ENCODE results near the gene CACNA1D.

Gene CACNA1D

DNA sequence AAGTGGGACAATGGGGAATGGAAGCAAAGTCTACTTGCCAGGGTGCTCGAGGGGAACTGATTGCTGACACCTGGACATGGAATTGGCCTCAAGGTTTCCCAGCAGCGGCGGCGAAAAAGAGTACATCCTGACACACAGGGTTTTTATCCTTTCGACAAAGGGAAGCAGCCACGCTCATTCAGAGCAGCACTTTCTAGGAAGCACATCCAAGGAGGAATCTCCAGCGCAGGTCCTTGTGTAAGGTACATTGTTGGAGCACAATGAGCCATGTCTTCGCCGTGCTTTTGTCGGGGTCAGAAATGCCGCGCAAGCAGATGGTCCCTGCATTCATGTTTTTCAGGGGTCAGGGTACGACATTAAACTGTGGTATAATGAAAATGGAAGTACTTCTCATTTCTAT is 16.8 kb downstream of the CACNA1D start:
- no peak overlapping the region for H3K9ac ChIP-seq (ENCODE audit: insufficient read length)
- no peaks in the 10 kb centered on the region for H3K9me3 ChIP-seq (ENCODE audit: low read depth, low read length)
- no peaks in the 10 kb centered on the region for H3K36me3 ChIP-seq (ENCODE audit: insufficient read depth, low read length)
- no peak overlapping the region for H3K4me3 ChIP-seq
- H3K27ac ChIP-seq, result no peak overlapping the region
- DNase-seq (ENCODE audit: low read depth, low spot score), result no peak
- TF ChIP-seq POLR2AphosphoS5 (IDR thresholded peaks at IDR 0.05; ENCODE audit: borderline replicate concordance, low read depth, low read length), result no peak
- TF ChIP-seq EZH2 (IDR thresholded peaks at IDR 0.05), result no peak
- no peak for TF ChIP-seq FOXP2 (optimal IDR thresholded peaks at IDR 0.05; ENCODE audit: control extremely low read depth, extremely low read length, insufficient read depth)

DNA sequence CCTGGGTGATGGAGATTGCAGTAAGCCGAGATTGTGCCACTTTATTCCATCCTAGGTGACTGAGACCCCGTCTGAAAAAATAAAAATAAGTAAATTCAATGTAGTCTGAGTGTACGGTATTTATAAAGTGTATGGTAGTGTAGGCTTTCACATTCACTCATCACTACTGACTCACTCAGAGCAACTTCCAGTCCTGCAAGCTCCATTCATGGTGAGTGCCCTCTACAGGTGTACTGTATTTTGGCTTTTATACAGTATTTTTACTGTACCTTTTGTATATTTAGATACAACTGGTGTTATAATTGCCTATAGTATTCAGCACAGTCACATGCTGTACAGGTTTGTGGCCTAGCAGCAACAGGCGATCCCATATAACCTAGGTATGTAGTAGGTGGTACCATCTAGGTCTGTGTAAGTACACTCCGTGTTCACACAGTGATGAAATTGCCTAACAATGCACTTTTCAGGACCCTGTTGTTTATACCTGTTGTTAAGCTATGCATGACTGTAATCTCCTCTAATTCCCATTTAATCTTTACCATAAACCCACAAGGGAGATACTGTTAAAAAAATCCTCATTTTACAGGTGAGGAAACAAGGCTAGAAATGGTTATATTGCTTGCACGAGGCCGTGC is 19.3 kb downstream of the CACNA1D start:
- Histone ChIP-seq H3K4me3 (no peak overlapping the region), H3K9ac (ENCODE audit: insufficient read length) (no peak overlapping the region), H3K9me3 (ENCODE audit: low read depth, low read length) (no peaks in the 10 kb centered on the region), H3K27ac (no peak overlapping the region), H3K36me3 (ENCODE audit: insufficient read depth, low read length) (no peaks in the 10 kb centered on the region)
- no peak for TF ChIP-seq FOXP2 (optimal IDR thresholded peaks at IDR 0.05; ENCODE audit: control extremely low read depth, extremely low read length, insufficient read depth)
- TF ChIP-seq POLR2AphosphoS5 (IDR thresholded peaks at IDR 0.05; ENCODE audit: borderline replicate concordance, low read depth, low read length), result no peak
- TF ChIP-seq EZH2 (IDR thresholded peaks at IDR 0.05), result no peak
- DNase-seq (ENCODE audit: low read depth, low spot score), result no peak

DNA sequence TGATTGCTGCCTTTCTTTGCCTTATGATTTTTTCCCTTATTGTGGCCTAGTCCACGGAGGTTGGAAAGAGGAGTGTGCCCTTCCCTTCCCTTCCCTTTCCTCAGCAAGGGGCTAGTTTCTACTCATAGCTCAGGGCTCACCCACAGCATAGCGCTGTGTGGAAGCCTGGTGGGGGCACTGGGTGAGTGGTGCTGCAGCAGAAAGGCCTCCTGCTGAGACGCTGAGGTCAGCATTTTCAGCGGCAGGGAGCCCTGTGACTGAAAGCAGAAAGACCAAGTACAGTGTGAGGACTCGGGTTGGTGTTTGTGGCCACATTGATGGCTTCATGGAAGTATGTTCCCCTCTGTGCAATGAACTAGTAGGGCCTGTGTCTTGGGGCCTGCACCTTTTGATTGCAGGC is 21.9 kb downstream of the CACNA1D start:
- Histone ChIP-seq H3K9ac (ENCODE audit: insufficient read length) (no peak overlapping the region), H3K36me3 (ENCODE audit: insufficient read depth, low read length) (no peaks in the 10 kb centered on the region), H3K4me3 (no peak overlapping the region), H3K27ac (no peak overlapping the region), H3K9me3 (ENCODE audit: low read depth, low read length) (no peaks in the 10 kb centered on the region)
- no peak for DNase-seq (ENCODE audit: low read depth, low spot score)
- TF ChIP-seq EZH2 (IDR thresholded peaks at IDR 0.05) (no peak), FOXP2 (optimal IDR thresholded peaks at IDR 0.05; ENCODE audit: control extremely low read depth, extremely low read length, insufficient read depth) (no peak), POLR2AphosphoS5 (IDR thresholded peaks at IDR 0.05; ENCODE audit: borderline replicate concordance, low read depth, low read length) (no peak)

DNA sequence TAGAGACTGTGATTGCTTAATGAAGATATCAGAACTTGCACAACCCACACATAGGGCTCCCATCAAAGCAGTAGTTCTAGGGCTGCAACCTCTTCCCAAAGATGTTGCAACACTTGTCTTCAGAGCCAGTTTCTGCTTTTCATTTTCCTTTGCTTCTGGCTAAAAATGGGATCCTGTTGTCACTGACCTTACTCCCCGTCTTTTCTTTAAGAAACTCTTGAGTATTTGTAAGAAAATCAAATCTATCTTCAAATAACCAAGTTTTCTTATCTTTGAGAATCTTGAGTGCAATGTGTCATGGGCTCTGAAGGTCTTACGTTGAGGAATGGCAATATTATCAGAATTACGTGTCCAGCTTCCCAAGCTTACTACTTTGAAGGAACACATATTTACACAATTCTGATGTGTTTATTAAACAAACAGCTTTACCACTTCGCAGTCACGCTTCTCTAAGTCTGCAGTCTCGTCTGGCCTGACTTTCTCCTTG is 24.1 kb downstream of the CACNA1D start:
- H3K27ac ChIP-seq, result no peak overlapping the region
- TF ChIP-seq EZH2 (IDR thresholded peaks at IDR 0.05), result no peak
- no peak for TF ChIP-seq FOXP2 (optimal IDR thresholded peaks at IDR 0.05; ENCODE audit: control extremely low read depth, extremely low read length, insufficient read depth)
- no peak for TF ChIP-seq POLR2AphosphoS5 (IDR thresholded peaks at IDR 0.05; ENCODE audit: borderline replicate concordance, low read depth, low read length)
- no peak overlapping the region for H3K4me3 ChIP-seq
- no peak for DNase-seq (ENCODE audit: low read depth, low spot score)
- no peak overlapping the region for H3K9ac ChIP-seq (ENCODE audit: insufficient read length)
- H3K36me3 ChIP-seq (ENCODE audit: insufficient read depth, low read length), result no peaks in the 10 kb centered on the region
- no peaks in the 10 kb centered on the region for H3K9me3 ChIP-seq (ENCODE audit: low read depth, low read length)

DNA sequence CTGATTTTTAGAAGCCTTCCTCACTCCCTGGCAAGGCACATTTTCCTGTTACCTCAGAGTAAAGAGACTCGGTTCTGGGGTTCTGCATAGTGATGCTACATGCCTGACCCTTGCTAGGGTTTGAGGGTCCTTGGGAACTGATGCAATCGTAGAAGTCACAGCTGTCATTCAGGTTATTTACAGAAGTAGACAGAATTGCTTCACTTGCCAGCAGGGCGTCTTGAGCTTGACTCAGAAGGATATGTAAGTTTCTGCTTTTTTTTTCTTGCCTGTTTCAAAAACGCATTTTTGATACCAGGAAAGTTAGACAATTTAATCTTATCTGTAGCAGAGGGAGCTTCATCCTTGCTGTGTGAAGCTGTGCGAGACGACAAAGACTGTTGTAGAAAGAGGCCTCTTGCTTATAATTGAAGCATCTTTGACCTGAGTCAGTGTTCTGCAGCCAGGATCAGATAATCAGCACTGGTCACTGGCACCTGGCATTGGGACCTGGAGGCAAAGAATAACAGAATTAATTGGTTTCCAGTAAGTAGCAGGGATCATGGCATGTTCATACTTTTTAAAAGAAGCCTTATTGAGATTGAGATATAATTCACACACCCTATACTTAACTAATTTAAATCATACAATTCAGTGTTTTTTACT is 24.8 kb downstream of the CACNA1D start:
- no peak overlapping the region for H3K4me3 ChIP-seq
- DNase-seq (ENCODE audit: low read depth, low spot score), result no peak
- no peak overlapping the region for H3K27ac ChIP-seq

DNA sequence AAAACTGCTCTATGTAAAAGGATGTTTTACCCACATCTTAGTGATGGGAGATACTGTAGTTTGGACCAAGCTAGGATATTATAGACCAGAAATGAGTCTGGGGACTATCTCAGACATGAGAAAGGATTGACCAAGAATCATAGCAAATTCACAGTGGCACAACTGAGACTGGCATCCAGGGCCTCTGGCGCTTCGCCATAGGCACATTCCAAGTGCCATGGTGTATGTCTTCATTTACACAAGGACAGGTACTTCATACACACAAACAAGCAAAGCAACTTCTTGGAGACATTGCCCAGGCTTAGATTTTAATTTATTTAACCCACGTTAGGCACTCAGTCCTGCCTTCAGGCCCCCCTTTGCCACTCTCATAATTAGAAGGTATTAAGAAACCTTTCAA is 28.9 kb downstream of the CACNA1D start:
- H3K9ac ChIP-seq (ENCODE audit: insufficient read length), result no peak overlapping the region
- TF ChIP-seq EZH2 (IDR thresholded peaks at IDR 0.05) (no peak), FOXP2 (optimal IDR thresholded peaks at IDR 0.05; ENCODE audit: control extremely low read depth, extremely low read length, insufficient read depth) (no peak), POLR2AphosphoS5 (IDR thresholded peaks at IDR 0.05; ENCODE audit: borderline replicate concordance, low read depth, low read length) (no peak)
- H3K4me3 ChIP-seq, result no peak overlapping the region
- no peak overlapping the region for H3K27ac ChIP-seq
- DNase-seq (ENCODE audit: low read depth, low spot score), result no peak
- no peaks in the 10 kb centered on the region for H3K36me3 ChIP-seq (ENCODE audit: insufficient read depth, low read length)
- H3K9me3 ChIP-seq (ENCODE audit: low read depth, low read length), result no peaks in the 10 kb centered on the region

More for the DNA sequence above, 24.8 kb downstream of the CACNA1D start:
- no peak overlapping the region for H3K9ac ChIP-seq (ENCODE audit: insufficient read length)
- no peaks in the 10 kb centered on the region for H3K9me3 ChIP-seq (ENCODE audit: low read depth, low read length)
- H3K36me3 ChIP-seq (ENCODE audit: insufficient read depth, low read length), result no peaks in the 10 kb centered on the region
- TF ChIP-seq POLR2AphosphoS5 (IDR thresholded peaks at IDR 0.05; ENCODE audit: borderline replicate concordance, low read depth, low read length) (no peak), EZH2 (IDR thresholded peaks at IDR 0.05) (no peak), FOXP2 (optimal IDR thresholded peaks at IDR 0.05; ENCODE audit: control extremely low read depth, extremely low read length, insufficient read depth) (no peak)

DNA sequence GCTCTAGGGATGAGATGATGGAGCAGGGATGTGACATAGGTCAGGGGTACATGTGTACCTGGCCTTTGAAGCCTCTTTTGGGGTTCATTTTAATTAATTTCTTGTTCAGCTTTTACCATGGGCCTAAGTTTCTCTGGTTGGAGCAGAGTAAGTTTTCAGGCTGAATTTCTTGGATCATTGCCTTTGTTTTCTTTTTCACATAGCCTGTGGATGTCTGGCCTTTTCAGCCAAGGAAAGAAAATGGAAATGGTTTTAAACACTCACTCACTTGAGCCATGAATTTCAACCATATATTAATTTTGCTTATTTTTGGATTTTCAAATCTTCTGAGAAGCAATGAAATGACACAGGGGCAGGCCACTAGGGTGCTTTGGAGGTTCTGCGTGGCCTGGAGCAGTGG is 30.2 kb downstream of the CACNA1D start:
- H3K27ac ChIP-seq, result no peak overlapping the region
- H3K9me3 ChIP-seq (ENCODE audit: low read depth, low read length), result no peaks in the 10 kb centered on the region
- no peak overlapping the region for H3K4me3 ChIP-seq
- no peaks in the 10 kb centered on the region for H3K36me3 ChIP-seq (ENCODE audit: insufficient read depth, low read length)
- TF ChIP-seq FOXP2 (optimal IDR thresholded peaks at IDR 0.05; ENCODE audit: control extremely low read depth, extremely low read length, insufficient read depth), result no peak
- no peak for TF ChIP-seq POLR2AphosphoS5 (IDR thresholded peaks at IDR 0.05; ENCODE audit: borderline replicate concordance, low read depth, low read length)
- no peak for TF ChIP-seq EZH2 (IDR thresholded peaks at IDR 0.05)
- DNase-seq (ENCODE audit: low read depth, low spot score), result no peak
- H3K9ac ChIP-seq (ENCODE audit: insufficient read length), result no peak overlapping the region

DNA sequence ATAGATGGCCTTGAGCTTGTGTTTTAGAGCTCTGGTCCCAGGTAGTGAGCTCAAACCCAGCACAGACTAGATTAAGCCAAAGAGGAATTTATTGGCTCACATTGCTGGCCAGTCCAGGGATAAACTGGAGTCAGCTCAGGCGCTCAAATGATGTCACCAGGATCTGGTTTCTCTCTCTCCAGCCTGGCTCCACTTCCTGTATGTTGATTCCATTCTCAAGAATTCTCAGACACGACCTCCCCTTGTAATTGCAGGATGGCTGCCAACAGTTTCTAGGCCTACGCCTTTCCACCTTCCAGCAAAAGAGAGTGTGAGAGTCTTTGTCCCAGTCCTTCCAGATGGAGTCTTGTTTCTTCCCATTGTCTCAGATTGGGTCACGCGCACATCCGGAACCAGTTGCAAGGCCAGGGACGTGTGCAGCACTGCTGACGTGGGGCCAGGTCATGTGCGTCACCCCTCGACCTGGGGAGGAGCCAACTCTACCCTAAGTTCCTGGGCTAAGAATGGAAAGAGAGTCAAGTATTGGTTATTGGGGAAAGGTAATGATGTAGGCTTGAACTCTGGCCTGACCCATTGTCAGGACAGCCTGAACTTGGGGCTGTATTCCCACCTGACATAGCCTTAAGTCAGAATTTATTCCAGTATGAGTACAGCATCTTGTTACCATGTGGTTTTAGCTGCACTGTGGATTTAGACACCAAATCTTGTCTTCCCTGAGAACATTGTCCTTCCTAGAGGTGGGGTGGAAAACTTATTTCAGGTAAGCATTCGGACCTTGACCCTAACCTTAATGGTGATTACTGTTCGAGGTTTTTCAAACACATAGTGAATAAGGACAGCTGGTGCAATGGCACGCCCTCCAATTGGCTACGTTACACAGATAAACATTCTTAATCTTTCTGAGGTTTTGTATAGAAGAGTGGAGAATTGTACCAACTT is 31.6 kb downstream of the CACNA1D start:
- H3K9me3 ChIP-seq (ENCODE audit: low read depth, low read length), result no peaks in the 10 kb centered on the region
- DNase-seq (ENCODE audit: low read depth, low spot score), result no peak
- TF ChIP-seq POLR2AphosphoS5 (IDR thresholded peaks at IDR 0.05; ENCODE audit: borderline replicate concordance, low read depth, low read length) (no peak), EZH2 (IDR thresholded peaks at IDR 0.05) (no peak), FOXP2 (optimal IDR thresholded peaks at IDR 0.05; ENCODE audit: control extremely low read depth, extremely low read length, insufficient read depth) (no peak)
- no peak overlapping the region for H3K27ac ChIP-seq
- H3K9ac ChIP-seq (ENCODE audit: insufficient read length), result no peak overlapping the region
- no peak overlapping the region for H3K4me3 ChIP-seq
- H3K36me3 ChIP-seq (ENCODE audit: insufficient read depth, low read length), result no peaks in the 10 kb centered on the region
